BJ (cell line): Measurements from ENCODE around the gene BHMT2. TPM values are rescaled to one million over a fixed set of nuclear protein-coding genes. Genes with fewer than 3 reads are reported as not detected.

Source experiments
- CTCF ChIA-PET: fragments of 350-600 bp; formaldehyde crosslinking; extraction: SDS; loops from one replicate; lab custom pipeline; 2021; ENCODE audit warnings: antibody characterized with exemption, inconsistent platforms; lab: Yijun Ruan, JAX
- POLR2A ChIA-PET: fragments of 300-600 bp; sonication (Branson Sonifier 250); formaldehyde crosslinking; extraction: SDS; loops from one replicate; lab custom pipeline; 2021; ENCODE audit warnings: antibody characterized with exemption; lab: Charles Lee
- DNase-seq: peaks from one replicate; pipeline ENCODE4 v3.0.0-alpha.2; 2011; ENCODE audit warnings: low read depth
- H3K27me3 ChIP-seq: 2 replicates; pipeline ENCODE4 v1.6.0; 2011; ENCODE audit warnings: low read length; ENCODE audit not compliant: control insufficient read depth, insufficient read depth
- H3K36me3 ChIP-seq: 2 replicates; pipeline ENCODE4 v1.5.1; 2011; ENCODE audit warnings: low read length; ENCODE audit not compliant: control insufficient read depth, insufficient read depth
- H3K4me3 ChIP-seq: 2 replicates; pipeline ENCODE4 v1.5.1; 2011; ENCODE audit warnings: low read depth, mild to moderate bottlenecking, control low read depth, low read length
- polyA plus RNA-seq: library from polyadenylated mRNA; depleted of rRNA; stranded (reverse); fragments of >200 nt; gene quantifications from 2 replicates; pipeline ENCODE4 v1.2.3, GENCODE V29; 2011
- TF ChIP-seq, protein P1 (sequence below): IDR thresholded peaks from 2 replicates; pipeline ENCODE4 v1.5.1; 2011; ENCODE audit warnings: low read depth, mild to moderate bottlenecking, control low read depth, inconsistent platforms, low read length, moderate library complexity; ENCODE audit not compliant: insufficient read depth

BHMT2 gene
- polyA plus RNA-seq, 1 experiment: 11.5 TPM

DNA sequence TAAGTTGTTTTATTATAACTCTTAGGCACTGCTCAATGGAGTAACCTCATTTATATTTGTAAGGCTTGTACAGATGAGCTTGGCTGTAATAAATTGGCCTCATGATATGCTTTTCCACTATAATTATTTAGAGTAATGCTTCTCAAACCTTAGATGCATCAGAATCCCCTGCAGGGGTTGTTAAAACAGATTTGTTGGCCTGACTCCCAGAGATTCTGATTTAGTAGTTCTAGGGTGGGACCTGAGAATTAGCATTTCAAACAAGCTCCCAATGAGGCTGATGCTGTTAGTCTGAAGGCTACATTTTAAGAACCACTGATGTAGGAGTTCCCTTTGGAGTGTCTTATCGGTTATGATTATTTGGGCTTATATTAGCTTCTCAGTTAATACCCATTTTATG is 46.2 kb upstream of the BHMT2 start:
- ChIA-PET CTCF (interaction anchor here (0.5 to 13.3 kb wide), 8 partner anchors 10 to 1792 kb away, joined by 3 to 439 read pairs (median 8); partner anchors contain the start of gene ARSB), POLR2A (no interaction called here)
- Histone ChIP-seq H3K27me3 (no peaks in the 10 kb centered on the region), H3K36me3 (no peaks in the 10 kb centered on the region), H3K4me3 (no peak overlapping the region)
- TF ChIP-seq, protein P1, sequence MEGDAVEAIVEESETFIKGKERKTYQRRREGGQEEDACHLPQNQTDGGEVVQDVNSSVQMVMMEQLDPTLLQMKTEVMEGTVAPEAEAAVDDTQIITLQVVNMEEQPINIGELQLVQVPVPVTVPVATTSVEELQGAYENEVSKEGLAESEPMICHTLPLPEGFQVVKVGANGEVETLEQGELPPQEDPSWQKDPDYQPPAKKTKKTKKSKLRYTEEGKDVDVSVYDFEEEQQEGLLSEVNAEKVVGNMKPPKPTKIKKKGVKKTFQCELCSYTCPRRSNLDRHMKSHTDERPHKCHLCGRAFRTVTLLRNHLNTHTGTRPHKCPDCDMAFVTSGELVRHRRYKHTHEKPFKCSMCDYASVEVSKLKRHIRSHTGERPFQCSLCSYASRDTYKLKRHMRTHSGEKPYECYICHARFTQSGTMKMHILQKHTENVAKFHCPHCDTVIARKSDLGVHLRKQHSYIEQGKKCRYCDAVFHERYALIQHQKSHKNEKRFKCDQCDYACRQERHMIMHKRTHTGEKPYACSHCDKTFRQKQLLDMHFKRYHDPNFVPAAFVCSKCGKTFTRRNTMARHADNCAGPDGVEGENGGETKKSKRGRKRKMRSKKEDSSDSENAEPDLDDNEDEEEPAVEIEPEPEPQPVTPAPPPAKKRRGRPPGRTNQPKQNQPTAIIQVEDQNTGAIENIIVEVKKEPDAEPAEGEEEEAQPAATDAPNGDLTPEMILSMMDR: no peak
- no peak for DNase-seq

DNA sequence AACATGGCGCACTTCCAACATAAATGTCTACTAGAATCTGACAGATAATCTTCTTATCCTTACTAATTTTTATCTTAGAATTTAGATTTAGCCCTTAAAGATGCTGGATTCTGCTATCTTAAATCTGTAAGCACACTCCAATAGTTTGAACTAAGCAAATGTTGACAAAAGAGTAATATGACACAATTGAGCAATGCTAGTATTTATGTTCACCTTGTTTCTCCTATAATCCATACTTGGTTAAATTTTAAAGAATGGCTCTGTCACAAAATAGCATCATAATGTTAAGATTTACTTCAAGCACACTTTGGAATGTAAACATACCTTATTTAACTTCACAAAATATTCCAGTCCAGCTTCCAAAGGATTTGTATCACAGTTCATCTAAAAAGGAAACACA is 45.6 kb upstream of the BHMT2 start:
- CTCF ChIA-PET: interaction anchor here (0.5 to 13.3 kb wide), 22 partner anchors 8 to 1793 kb away, joined by 3 to 439 read pairs (median 6); partner anchors contain the start of gene ARSB
- Histone ChIP-seq H3K4me3 (no peak overlapping the region), H3K36me3 (no peaks in the 10 kb centered on the region), H3K27me3 (no peaks in the 10 kb centered on the region)
- POLR2A ChIA-PET: no interaction called here
- TF ChIP-seq, protein P1: no peak
- DNase-seq: no peak

DNA sequence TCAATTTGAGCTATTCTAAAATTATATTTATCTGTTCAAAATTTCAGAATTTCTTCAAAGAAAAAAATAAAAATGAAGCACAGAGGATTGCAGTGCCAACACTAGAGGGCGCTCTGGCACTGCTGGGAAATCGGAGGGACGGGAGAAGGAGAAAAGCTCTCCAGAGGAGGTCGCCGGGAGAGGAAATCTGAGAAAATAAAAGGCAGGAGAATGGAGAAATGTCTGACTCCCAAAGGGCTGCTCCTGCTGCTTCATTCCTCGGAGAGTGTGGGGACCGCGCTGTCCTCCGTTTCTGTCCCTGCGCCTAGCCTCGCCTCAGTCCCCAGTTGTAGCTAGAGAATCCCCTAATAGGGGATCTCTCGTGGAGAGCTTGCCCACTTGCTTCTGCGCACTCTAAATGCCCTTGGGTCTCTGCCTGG is 44.5 kb upstream of the BHMT2 start:
- ChIA-PET CTCF (interaction anchor here (0.6 to 13.3 kb wide), 59 partner anchors 10 to 1058 kb away, joined by 3 to 439 read pairs (median 4); partner anchors contain the start of genes ARSB, BHMT2, DMGDH and HOMER1), POLR2A (no interaction called here)
- Histone ChIP-seq H3K27me3 (no peaks in the 10 kb centered on the region), H3K36me3 (no peaks in the 10 kb centered on the region), H3K4me3 (peak overlapping the region; percentile 28; the same call in 1 of the 2 replicates)
- TF ChIP-seq, protein P1: peak; percentile 93
- no peak for DNase-seq

DNA sequence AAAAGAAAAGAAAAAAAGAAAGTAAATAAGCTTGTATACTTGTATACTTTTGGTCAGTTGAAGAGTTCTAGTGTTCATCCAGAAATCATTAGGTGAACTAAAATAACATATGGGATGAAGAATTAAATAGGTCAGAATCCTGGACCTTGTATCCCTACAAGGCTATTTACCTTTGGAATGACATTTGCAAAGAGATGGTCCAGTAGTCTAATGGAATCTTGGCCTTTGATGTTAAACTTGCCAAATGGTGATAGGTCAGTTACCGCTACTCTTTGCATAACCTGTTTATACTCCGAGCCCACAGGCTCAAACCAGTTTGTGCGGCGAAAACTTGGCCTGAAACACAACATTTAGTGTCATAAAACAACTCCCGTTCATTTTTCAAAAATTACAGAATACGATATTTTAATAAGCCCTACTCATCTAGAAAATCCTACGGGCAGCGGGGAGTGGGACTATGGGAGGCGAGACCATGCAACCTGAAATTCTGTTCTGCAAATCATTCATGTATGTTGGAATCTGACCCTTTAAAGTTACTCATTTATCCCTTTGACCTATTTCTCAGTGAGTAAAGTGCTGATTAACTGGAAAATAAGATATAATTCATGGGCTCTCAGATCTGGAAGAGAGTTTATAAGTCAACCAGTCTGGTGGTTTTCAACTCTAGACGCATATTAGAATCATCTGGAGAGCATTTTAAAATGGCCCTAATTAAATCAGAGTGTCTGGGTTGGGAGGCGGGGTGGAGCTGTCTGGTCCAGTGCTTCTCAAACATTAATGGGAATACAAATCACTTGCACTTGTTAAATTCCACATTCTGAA is 38.7 kb upstream of the BHMT2 start:
- H3K36me3 ChIP-seq: no peaks in the 10 kb centered on the region
- ChIA-PET POLR2A (no interaction called here), CTCF (interaction anchor here (0.6 to 13.3 kb wide), 2 partner anchors 10 to 100 kb away, joined by 3 to 439 read pairs; no protein-coding TSS in a partner anchor)

DNA sequence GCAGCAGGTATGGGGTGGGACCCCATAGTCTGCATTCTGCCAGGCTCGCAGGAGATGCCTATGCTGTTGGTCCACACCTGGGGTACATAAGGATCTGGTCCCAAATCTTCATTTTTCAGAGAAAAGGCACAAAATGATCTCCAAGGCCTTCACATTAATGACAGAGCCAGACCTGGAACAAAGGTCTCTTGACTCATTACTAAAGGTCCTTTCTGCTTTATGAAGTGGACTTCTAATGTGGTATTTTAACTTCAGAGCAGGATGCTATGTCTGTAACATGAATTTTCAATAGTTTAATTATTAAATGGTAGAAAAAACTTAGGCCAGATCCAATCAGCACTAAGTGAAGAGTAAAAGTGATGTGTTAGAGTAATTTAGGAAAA is 38.1 kb upstream of the BHMT2 start:
- no peaks in the 10 kb centered on the region for H3K27me3 ChIP-seq
- DNase-seq: no peak
- POLR2A ChIA-PET: no interaction called here
- TF ChIP-seq, protein P1: no peak
- CTCF ChIA-PET: interaction anchor here (13.3 kb wide), 1 partner anchor 99 kb away, joined by 439 read pairs; no protein-coding TSS in a partner anchor
- no peak overlapping the region for H3K4me3 ChIP-seq
- H3K36me3 ChIP-seq: no peaks in the 10 kb centered on the region

More for the DNA sequence above, 38.7 kb upstream of the BHMT2 start:
- no peak overlapping the region for H3K4me3 ChIP-seq
- no peak for DNase-seq
- TF ChIP-seq, protein P1: no peak
- no peaks in the 10 kb centered on the region for H3K27me3 ChIP-seq
